GM19240 (cell line): ENCODE data around the gene SELENOW.
A peak's percentile ranks its signal among the peaks of the same experiment; 100 is the strongest.
"Not testable (repeated sequence)": the region's sequence is repeated elsewhere in the genome, so short reads cannot be mapped to it uniquely, and the experiment has no call there.

ENCODE experiments used
- DNase-seq: peaks from one replicate; pipeline ENCODE4 v3.0.0; 2011; ENCODE audit warnings: low spot score; ENCODE audit not compliant: insufficient read length

Gene SELENOW

GRCh38 chr19:47778049-47778953, at the start of gene SELENOW:
TSS of gene SELENOW (plus strand) at chr19:47778703. CDS start at chr19:47778786, 83 bp downstream.
- peak; percentile 89 for DNase-seq

DNA sequence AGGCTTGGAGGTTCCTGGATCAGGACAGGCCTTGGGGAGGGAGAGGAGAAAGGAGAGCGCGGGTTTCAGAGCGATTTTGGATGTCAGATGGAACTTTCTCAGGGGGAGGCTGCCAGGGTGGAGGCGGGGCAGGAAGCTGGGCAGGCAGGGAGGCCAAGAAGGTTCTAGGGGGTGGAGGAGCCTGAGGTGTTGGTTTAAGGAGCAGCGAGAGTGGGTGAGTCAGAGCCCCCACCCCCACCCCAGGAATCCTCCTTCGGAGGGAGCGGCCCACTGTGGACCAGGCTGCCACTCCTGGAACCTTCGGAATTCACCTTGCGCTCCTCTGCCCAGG, 49.1 kb upstream of the SELENOW start:
- no peak for DNase-seq

DNA sequence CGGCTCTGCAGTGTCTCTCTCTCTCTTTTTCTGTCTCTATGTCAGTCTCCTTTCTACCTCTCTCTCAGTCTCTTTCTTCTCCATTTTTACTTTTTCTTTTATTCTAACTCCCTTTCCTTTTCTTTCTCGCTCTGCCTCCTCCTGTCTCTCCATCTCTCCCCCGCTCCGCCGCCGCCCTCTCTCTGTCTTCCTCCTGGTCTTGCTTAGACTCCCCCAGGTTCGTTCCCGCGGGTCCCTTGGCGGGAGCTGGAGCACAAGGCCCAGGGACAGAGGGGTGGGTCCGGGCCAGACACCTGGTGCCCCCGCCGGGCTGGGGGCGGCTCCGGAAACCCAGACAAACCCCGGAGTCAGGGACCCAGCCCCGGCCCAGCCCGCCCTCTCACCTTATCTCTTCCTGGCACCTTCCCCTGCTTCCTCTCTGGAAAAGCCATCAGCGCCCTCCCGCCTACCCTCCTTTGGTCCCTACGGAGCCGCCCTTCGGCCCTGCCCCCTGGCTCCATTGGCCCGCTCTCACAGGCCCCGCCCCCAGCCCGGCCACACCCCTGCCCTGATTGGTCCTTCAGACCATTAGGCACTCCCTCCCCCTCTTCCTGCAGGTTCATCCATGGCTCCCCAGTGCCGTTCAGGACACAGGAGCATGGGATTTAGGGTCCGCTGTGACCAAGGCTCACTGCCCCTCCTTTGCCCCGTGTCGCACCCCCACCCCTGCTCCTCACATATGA, 48.5 kb upstream of the SELENOW start:
- DNase-seq = no peak

GRCh38 chr19:47730521-47730889, 48.0 kb upstream of the SELENOW start:
- no peak for DNase-seq

DNA sequence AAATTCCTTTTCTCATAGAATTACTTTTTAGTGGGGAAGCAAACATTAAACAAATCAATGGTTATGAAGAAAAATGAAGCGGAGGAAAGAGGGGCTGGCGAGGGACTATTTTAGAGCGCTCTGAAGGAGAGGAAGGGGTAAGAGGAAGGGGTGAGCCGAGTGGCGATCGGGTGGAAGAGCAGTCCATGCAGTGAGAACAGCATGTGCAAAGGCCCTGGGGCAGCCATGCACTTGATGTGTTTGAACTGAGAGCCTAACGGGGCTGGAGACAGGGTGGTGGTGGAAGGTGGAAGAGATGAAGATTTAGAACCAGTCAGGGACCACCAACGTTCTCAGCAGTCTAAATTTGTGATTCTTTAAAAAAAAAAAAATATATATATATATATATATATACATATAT, 47.6 kb upstream of the SELENOW start:
- DNase-seq = no peak

- no peak for DNase-seq
Measured at GRCh38 chr19:47735131-47735530, 43.4 kb upstream of the SELENOW start.

- DNase-seq = no peak
Measured at GRCh38 chr19:47740866-47741519, 37.5 kb upstream of the SELENOW start.

- DNase-seq = no peak
Measured at GRCh38 chr19:47741544-47742140, 36.9 kb upstream of the SELENOW start.

GRCh38 chr19:47742634-47743033, 35.9 kb upstream of the SELENOW start:
- DNase-seq = no peak

- peak; percentile 96 for DNase-seq
Measured at GRCh38 chr19:47745010-47745901, 33.2 kb upstream of the SELENOW start, which contains the start of gene NOP53. TSS of gene NOP53 (plus strand) at chr19:47745546. CDS start at chr19:47745560, 14 bp downstream.

DNA sequence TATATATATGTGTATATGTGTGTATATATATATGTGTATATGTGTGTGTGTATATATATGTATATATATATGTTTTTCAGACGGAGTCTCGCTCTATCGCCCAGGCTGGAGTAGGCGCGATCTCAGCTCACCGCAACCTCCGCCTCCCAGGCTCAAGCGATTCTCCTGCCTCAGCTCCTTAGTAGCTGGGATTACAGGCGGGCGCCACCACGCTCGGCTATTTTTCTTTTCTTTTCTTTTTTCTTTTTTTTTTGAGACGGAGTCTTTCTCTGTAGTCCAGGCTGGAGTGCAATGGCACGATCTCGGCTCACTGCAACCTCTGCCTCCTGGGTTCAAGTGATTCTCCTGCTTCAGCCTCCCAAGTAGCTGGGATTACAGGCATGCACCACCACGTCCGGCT, 32.4 kb upstream of the SELENOW start:
- DNase-seq = not testable (repeated sequence)

- peak; percentile 40 for DNase-seq
Measured at GRCh38 chr19:47749326-47749725, 29.2 kb upstream of the SELENOW start.

DNA sequence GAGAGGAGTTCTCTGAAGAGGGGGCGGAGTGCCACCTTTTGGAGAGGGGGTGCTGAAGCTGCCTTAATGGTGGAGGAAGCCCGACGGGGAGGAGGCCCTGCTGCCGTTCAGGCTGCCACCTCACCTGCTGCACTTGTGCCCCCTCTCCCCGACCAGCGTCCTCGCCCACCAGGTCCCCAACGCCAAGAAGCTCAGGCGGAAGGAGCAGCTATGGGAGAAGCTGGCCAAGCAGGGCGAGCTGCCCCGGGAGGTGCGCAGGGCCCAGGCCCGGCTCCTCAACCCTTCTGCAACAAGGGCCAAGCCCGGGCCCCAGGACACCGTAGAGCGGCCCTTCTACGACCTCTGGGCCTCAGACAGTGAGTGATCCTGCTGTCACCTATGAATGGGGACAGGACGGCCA, 27.8 kb upstream of the SELENOW start:
- DNase-seq = no peak

DNA sequence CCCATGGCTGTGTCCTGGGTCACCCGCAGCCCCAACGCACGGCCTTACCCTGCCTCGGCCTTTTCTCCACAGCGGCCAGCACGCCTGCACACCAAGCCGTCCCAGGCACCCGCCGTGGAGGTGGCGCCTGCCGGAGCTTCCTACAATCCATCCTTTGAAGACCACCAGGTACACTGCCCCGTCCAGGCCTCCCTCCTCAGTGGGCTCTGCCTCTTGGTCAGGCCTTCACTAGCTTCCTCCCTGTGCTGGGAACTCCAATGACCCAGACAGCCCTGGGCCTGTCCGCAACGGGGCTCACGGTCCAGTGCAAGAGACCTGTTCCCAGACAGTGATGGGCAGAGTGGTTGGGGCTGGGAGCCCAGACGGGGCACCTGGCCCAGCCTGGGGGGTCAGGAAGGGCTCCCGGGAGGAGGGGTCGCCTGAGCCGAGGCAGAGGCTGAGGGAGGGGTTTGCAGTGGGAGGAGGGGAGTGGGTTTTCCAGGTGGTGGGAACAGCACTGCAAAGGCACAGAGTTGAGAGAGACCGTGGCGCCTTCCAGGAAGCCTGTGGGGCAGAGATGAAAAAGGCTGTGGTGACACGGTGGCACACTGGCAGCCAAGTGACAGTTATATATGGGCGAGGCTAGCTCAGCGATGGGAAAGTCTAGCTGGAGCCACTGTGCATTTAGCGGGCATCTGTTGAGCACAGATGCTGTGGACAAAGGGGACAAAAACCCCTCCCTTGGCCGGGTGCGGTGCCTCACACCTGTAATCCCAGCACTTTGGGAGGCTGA, 25.9 kb upstream of the SELENOW start:
- DNase-seq = no peak

- DNase-seq = no peak
Measured at GRCh38 chr19:47754206-47755064, 24.1 kb upstream of the SELENOW start.

- no peak for DNase-seq
Measured at GRCh38 chr19:47755065-47755761, 23.3 kb upstream of the SELENOW start.

DNA sequence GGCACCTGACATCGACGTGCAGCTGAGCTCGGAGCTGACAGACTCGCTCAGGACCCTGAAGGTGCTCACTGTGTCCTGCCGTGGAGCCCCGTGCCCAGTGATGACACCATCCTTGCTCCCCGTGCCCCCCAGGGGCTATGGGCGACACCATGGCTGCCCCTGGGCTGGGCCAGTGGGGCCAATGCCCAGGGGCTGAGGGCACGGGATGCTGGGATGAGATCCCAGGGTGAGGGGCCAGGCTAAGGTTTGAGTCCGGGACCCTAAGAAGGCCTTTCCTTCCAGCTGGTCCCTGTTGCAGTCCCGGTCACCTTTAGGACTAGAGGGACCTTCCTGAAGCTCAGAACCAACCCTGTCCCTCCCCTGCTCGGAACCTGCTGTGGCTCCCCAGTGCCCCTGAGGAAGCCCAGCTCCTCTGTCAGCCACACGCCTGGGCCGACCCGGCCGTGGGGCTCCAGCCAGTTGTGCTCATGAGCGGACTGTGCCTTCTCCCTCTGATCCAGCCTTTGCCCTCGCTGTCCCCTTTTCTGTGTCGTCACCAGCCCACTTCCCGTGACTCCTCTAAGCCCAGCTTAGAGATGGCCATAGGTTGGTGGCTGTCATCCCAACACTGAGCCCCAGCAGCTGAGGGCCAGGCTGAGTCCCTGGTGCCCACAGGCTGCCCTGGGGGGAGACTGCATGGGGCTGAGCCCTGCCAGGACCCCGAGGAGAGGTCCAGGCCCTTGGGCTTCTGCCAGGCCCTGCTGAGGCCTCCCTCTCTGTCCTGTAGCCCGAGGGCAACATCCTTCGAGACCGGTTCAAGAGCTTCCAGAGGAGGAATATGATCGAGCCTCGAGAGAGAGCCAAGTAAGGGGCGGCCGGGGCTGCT, 22.5 kb upstream of the SELENOW start:
- DNase-seq = no peak

GRCh38 chr19:47756627-47756929, 21.9 kb upstream of the SELENOW start:
- no peak for DNase-seq
